Right kidney (tissue), 1 donor: ENCODE results near the gene DISC1.
"Not testable (repeated sequence)": the region's sequence is repeated elsewhere in the genome, so short reads cannot be mapped to it uniquely, and the experiment has no call there.

Experiments
- DNase-seq: peaks from one replicate; pipeline ENCODE4 v3.0.0-alpha.2; 2016

Gene DISC1

GRCh38 chr1:231701306-231701705 is 74.7 kb downstream of the DISC1 start:
- no peak for DNase-seq

- no peak for DNase-seq
These were observed 75.7 kb downstream of the DISC1 start for GRCh38 chr1:231702331-231702730.

GRCh38 chr1:231702804-231703203 is 76.2 kb downstream of the DISC1 start:
- no peak for DNase-seq

- DNase-seq = no peak
These were observed 79.5 kb downstream of the DISC1 start for GRCh38 chr1:231705806-231706760.

GRCh38 chr1:231706934-231707333 is 80.3 kb downstream of the DISC1 start:
- DNase-seq = no peak

- DNase-seq = no peak
These were observed 80.8 kb downstream of the DISC1 start for GRCh38 chr1:231707407-231707806.

- no peak for DNase-seq
These were observed 81.8 kb downstream of the DISC1 start for GRCh38 chr1:231708394-231708793.

GRCh38 chr1:231714440-231714839 is 87.8 kb downstream of the DISC1 start:
- DNase-seq = no peak

GRCh38 chr1:231715816-231716722 is 89.5 kb downstream of the DISC1 start:
- DNase-seq = no peak

GRCh38 chr1:231716879-231717278 is 90.3 kb downstream of the DISC1 start:
- no peak for DNase-seq

GRCh38 chr1:231719485-231720183 is 93.0 kb downstream of the DISC1 start:
- DNase-seq = no peak

GRCh38 chr1:231720652-231721325 is 94.2 kb downstream of the DISC1 start:
- no peak for DNase-seq

GRCh38 chr1:231721436-231721835 is 94.8 kb downstream of the DISC1 start:
- DNase-seq = no peak

- DNase-seq = no peak
These were observed 95.8 kb downstream of the DISC1 start for GRCh38 chr1:231722356-231722755.

- DNase-seq = no peak
These were observed 96.6 kb downstream of the DISC1 start for GRCh38 chr1:231723146-231723545.

- DNase-seq = no peak
These were observed 97.5 kb downstream of the DISC1 start for GRCh38 chr1:231724041-231724440.

GRCh38 chr1:231724876-231725647 is 98.5 kb downstream of the DISC1 start:
- no peak for DNase-seq

- no peak for DNase-seq
These were observed 100.6 kb downstream of the DISC1 start for GRCh38 chr1:231727171-231727570.

GRCh38 chr1:231728987-231729386 is 102.4 kb downstream of the DISC1 start:
- DNase-seq = not testable (repeated sequence)

GRCh38 chr1:231729544-231729943 is 103.0 kb downstream of the DISC1 start:
- DNase-seq = no peak

- DNase-seq = no peak
These were observed 104.7 kb downstream of the DISC1 start for GRCh38 chr1:231731268-231731667.
